Activated CD4-positive, CD25-positive, alpha-beta regulatory T cell treated with anti-CD3 and anti-CD28 coated beads, Interleukin-2, amount 50 U/mL, for 72 hours (primary cell): Measurements from ENCODE around the gene AFF2.
"Not testable (repeated sequence)": the region's sequence is repeated elsewhere in the genome, so short reads cannot be mapped to it uniquely, and the experiment has no call there.

ENCODE experiments used
- DNase-seq: peaks from one replicate; pipeline ENCODE4 v3.0.0; 2021

AFF2 gene

GRCh38 chrX:148649145-148649795, 148.9 kb downstream of the AFF2 start:
- no peak for DNase-seq

GRCh38 chrX:148658115-148658730, 157.8 kb downstream of the AFF2 start:
- no peak for DNase-seq

GRCh38 chrX:148659481-148659880, 159.1 kb downstream of the AFF2 start:
- DNase-seq: no peak

- no peak for DNase-seq
Measured at GRCh38 chrX:148661035-148661434, 160.6 kb downstream of the AFF2 start.

GRCh38 chrX:148662014-148662413, 161.6 kb downstream of the AFF2 start:
- no peak for DNase-seq

- no peak for DNase-seq
Measured at GRCh38 chrX:148664171-148664570, 163.8 kb downstream of the AFF2 start.

- no peak for DNase-seq
Measured at GRCh38 chrX:148664995-148665394, 164.6 kb downstream of the AFF2 start.

GRCh38 chrX:148669175-148669574, 168.8 kb downstream of the AFF2 start:
- DNase-seq: not testable (repeated sequence)

- DNase-seq: no peak
Measured at GRCh38 chrX:148670277-148670676, 169.9 kb downstream of the AFF2 start.

GRCh38 chrX:148672517-148672916, 172.1 kb downstream of the AFF2 start:
- DNase-seq: no peak

- no peak for DNase-seq
Measured at GRCh38 chrX:148681605-148682004, 181.2 kb downstream of the AFF2 start.

- no peak for DNase-seq
Measured at GRCh38 chrX:148682206-148682605, 181.8 kb downstream of the AFF2 start.

- no peak for DNase-seq
Measured at GRCh38 chrX:148691456-148691855, 191.0 kb downstream of the AFF2 start.

- no peak for DNase-seq
Measured at GRCh38 chrX:148695255-148695654, 194.8 kb downstream of the AFF2 start.

- DNase-seq: no peak
Measured at GRCh38 chrX:148698221-148698620, 197.8 kb downstream of the AFF2 start.

GRCh38 chrX:148700021-148700420, 199.6 kb downstream of the AFF2 start:
- DNase-seq: no peak

- DNase-seq: no peak
Measured at GRCh38 chrX:148713981-148714380, 213.6 kb downstream of the AFF2 start.

- DNase-seq: no peak
Measured at GRCh38 chrX:148715361-148715760, 214.9 kb downstream of the AFF2 start.

- no peak for DNase-seq
Measured at GRCh38 chrX:148722966-148723365, 222.5 kb downstream of the AFF2 start.

GRCh38 chrX:148723551-148723950, 223.1 kb downstream of the AFF2 start:
- DNase-seq: no peak

GRCh38 chrX:148728901-148729300, 228.5 kb downstream of the AFF2 start:
- DNase-seq: no peak

- DNase-seq: no peak
Measured at GRCh38 chrX:148732743-148733142, 232.3 kb downstream of the AFF2 start.

- no peak for DNase-seq
Measured at GRCh38 chrX:148741441-148741840, 241.0 kb downstream of the AFF2 start.

- no peak for DNase-seq
Measured at GRCh38 chrX:148755111-148755510, 254.7 kb downstream of the AFF2 start.

GRCh38 chrX:148763896-148764295, 263.5 kb downstream of the AFF2 start:
- DNase-seq: no peak
